ENCODE data around the gene PEX11A.

The PEX11A gene

DNA sequence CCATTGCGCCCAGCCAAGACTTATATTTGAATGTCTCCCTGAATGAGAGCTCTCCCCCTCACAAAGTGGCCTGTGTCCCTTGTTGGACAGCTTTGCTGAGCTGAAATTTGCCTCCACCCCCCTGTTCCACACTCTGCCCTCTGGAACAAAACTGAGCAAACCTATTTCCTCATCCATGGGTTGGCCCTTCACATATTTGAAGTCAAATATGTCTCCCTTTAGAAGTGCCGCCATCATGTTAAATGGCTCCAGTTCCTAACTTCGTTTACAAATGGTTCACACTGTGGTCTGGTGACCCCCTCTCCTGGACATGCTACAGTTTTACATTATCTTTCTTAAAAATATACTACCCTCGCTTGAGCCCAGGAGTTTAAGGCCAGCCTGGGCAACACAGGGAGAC, 16.0 kb downstream of the PEX11A start:
- no peak for DNase-seq

DNA sequence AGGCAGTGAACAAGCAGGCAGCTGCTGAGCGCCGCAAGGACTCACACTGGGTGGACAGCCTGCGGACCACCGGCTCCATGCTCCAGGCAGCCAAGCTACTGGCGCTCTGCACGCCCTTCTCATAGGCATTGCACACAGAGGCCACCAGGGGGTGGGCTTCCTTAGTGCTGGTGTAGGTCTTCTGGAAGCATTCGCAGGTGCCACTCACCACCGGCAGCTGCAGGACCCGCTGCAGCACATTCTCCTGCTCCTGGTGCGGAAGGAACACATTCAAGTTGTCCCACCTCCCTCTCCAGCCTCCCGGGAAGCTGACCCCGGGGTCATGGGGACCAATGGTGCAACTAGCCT, 17.4 kb downstream of the PEX11A start:
- no peak for DNase-seq

DNA sequence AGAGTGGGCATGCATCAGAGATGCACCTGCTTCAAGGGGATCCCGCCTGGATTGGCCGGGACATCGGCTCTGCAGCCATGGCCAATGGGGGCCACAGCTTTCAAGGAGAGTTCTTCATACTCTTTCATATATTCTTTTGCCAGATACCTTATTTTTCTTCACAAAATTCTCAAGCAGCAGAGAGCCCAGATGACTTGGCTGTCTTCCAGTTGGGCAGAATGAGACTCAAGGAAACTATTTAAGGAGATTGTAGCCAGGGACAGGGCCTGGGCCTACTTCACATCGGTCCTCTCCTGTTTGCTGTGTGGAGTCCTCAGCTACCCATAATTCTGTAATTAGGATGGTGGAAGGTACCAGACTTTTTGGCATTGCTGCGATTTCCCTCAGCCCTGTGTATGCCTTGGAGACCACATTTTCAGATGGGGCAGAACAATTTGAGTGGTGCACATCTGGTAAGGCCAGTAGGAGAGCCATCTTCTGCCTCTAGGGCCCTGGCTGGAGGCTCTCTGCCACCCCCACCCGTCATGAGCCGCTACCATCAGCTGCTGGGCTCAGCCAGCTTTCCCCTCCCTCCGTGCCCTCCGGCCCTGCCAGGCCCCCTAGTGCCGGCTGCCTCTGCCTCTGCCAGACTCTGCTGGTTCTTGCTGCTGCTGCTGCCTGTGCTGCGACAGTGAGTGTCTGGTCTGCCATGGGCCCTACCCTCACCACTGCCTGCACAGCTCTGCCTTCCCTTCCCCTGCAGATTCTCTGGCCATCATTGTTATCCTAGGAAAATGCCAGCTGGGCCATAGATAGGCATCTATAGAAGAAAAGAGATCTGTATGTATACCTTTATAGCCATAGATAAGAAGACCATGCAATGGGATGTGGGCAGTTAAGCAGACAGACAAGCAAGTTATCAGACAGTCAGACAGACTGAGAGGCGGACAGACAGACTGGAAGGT, 18.1 kb downstream of the PEX11A start:
- DNase-seq, result no peak

DNA sequence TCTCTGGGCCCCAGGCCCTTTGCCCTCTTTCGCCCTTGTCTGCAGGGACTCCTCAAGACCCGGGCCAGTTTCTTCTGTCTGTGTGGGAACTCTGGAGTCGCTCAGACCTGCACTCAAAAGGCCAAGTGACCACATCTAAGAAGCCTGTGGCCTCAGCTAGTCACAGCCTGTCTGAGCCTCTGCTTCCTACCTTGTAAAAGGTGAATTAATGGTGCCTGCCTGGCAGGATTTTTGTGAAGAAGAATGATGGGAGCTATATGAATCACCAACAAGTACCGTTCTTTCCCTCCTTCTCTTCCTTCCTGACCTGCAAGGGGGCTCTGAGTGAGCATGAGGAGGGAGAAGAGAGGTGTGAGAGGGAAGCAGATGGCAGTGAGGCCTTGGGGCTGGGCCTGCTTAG, 18.9 kb downstream of the PEX11A start:
- DNase-seq, result no peak

DNA sequence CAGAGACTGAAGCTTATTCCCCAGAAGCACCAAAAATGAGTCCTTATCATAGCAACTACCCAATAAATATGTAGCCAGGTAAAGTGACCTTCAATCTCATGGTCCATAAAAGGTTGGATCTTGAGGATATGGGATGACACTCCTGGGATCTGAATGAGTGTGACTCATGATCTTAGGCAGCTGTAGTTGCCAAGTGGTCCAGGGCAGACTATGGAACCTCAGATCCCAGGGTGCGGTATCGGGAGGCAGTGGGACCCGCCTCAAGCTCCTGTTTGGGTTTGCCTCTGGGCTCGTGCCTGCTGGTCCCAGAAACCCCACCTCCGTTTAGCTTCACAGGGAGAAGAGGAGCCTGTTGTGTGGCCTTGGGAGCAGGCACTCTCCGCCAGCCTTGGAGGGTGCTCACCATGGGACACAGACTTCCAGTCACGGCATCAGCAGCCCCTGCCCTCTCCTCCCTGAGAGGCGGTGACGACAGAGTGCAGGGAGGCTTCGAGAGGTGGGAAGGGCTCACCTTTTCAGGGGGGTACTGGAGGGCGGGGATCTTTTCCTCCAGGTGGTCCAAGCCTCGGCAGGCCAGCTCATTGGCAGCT, 19.5 kb downstream of the PEX11A start:
- no peak for DNase-seq

DNA sequence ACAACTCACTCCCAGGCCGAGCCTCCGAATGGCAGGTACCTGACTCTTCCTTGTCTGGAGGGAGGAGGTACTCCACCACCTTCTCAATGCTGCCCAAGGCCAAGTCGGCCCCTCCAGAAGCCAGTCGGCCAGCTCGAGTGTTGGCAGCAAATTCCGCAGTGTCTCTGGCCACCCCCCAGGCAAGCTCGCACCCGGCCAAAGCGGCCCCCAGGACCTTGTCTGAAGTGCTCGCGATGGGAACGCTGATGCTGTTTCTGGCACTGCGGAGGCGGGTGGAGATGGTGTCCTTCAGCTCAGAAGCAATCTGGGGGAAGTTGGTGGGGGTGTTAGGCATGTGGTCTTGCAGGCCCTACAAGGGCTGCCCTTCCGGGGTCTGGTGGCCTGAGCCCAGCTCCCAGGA, 20.6 kb downstream of the PEX11A start:
- no peak for DNase-seq

DNA sequence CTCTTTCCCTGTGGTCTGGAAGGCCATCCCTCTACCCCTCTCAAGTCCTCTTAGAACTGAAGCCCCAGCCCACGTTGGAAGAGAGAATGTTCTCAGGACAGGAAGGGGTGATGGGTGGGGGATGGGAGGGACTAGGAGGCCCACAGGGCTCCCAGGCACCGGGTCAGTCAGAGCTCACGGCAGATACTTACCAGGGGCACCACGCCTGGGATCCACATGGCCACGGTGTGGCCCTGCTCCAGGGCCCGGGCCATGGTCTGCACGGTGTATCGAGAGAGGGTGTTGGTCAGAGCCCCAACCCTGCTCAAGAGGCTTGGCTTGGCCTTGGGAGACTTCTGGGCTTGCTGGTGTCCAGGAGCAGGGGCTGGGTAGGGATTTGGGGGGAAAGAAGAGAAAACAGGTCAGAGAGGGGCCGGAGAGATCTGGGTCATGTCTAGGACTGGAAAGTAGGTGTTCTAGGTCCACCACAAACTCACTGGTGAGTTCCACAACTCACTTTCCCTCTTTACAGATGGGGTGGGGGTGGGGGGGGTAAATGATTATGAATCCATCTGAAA, 21.2 kb downstream of the PEX11A start:
- DNase-seq, result no peak

DNA sequence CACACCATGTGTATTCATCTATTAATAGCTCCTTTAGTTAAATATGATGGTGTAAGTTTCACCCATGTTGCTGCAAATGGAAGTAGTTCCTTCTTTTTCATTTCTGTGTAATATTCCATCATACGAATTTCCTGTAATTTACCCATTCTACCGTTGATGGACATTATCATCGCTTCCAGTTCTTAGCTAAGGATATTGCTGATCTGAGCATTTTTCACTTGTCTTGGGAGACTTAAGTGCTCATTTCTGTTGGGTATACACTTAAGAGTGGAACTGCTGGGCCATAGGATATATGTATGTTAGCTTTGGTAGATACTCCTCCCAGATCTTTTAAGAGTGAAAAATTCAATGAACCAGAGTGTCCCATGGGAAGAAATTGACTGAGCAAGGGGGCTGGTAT, 22.4 kb downstream of the PEX11A start:
- no peak for DNase-seq

DNA sequence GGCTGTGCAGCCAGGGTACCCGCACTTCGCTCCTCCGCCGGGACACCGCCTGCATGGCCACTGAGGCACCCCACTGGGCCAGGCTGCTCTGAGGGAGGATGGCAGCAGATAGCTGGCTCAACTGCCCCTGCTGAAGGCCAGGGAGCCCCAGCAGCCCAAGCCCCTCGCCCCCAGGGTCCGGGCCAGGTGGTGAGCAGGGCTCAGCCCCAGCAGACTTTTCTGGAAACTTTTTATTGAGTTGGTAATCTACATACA, 22.9 kb downstream of the PEX11A start:
- no peak for DNase-seq

DNA sequence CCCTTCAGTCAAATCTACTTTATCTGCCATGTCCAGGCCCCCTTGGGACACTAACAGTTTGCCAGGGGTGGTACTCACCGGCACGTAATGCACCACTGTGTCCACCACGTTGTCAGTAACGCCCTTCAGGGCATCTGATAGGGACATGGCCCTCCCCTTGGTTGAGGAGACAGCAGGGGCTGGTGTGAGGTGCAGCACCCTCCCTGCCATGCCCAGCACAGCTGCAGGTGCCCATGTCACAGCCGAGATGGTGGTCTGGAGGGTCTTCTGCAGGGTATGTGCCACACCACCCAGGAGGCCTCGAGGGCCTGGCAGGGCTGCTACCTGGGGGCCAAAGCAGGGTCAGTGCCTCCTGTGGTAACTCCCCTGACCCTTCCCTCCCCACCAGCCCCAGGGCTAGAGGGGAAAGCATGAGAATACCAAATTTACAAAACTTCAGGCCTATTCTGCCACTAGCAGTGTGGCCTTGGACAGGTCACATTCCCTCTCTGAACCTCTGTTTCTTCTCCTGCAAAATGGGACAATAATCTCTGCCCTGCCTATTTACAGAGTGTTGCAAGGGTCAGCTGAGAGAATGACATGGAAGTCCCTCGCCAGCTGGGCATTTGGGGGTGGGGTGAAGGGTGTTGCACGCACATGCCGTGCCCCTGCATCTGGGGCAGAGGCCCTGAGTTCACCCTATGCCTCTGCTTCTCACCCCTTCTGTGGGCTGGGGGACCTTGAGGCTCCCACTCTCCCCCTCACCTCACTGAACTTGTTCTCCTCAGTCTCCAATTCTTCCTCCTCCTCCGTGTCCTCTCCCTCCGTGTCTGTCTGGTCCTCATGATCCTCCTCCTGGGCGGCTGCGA, 23.5 kb downstream of the PEX11A start:
- no peak for DNase-seq

DNA sequence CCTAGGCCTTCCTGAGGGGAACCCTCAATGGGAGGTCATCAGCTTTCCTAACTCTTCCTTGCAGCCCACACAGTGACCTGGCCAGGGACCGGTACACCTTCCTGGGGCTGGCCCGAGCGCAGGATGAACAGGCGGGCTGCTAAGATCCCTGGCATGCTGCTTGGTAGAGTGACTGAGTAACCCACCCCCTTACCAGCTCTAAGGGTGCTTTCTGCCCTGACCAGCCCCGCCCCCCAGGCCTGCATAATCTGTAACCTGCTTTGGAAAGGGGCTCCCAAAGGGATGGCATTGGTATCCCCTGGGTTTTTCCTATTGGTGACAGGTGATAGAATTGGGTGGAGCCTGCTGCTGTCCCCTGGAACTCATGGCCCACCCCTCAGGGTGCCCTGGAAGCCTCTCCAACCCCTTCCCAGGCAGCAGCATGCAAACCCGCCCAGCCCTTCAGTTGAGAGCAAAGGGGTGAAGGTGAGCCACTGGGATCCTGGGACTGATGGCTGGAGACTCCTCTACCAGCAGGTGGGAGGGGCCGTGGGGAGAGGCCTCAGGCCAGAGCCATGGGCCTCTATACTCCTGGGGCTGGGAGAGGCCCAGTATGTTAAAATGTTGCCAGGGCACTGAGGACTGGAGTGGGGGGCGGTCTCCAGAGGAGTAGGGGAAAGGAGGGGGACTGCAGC, 24.2 kb downstream of the PEX11A start:
- DNase-seq, result no peak

DNA sequence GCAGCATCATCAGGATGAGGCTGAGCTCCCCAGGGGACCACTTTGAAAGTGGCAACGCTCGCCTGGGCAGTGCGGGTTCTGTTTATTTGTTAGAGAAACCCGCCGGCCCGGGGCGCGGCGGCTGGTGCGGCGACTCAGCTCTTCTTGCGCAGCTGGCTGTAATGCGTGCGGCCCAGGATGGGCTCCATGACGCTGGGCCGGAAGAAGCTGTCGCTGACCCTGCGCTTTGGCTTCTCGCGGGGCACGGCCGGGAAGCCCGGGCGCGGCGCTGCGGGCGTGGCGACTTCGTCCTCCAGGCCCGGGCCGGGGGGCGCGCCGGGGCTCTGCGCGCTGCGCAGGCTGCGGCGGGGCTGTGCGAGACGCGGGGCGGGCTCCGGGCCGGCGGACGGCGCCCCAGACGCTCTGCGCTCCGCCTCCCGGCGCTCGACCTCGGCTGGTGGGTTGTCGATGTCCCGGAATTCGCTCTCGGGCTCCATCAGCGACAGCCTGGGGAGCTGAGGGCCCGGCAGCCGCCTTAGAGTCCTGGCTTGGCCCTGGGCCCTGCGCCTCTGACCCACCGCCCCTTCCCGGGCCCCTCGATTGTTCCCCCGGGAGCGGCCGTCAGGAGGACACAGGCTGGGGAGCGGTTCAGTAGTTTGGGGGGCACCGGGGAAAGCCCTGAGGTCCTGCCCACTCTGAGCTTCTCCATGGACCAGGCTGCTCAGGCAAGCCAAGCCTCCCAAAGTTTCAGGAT, 24.9 kb downstream of the PEX11A start:
- DNase-seq, result no peak

DNA sequence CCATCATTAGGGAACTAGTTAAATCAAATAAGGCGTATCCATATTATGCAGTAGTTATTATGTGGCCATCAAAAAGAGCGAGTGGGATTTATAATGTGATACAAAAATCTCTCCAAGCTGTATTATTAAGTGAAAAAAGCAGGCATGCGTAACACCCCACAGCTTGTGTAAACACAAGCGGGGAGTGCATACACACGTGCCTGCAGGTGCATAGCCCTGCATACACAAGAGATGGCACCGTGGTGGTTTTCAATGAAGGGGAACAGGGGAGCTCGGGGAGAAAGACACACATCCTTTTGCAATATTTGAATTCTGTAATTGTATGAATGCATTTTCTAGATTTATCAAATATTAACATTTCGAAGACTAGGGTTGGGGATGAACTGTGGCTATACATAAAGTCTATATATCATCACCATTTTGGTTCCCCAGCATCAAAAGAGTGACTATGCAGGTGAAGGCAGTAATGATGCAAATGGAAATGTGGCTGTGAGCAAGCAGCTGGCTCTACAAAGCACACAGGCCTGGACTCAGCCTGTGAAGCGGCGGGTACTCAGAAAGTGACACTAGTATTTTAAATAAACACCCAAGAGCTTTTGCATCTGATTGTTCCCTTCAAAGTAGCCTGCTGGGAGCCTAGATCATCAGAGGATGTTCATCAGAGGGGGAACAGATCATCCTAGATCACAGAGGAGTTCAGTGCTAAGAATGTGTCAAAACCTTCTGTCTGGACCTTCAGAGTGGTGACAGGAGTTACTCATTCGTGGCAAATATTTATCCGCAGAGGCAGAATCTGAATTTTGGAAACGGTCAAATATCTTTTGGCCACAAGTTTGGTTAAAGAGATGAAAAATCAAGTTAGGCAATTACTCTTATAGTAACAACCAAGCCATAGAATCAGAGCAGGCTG, 25.9 kb downstream of the PEX11A start:
- DNase-seq, result no peak

DNA sequence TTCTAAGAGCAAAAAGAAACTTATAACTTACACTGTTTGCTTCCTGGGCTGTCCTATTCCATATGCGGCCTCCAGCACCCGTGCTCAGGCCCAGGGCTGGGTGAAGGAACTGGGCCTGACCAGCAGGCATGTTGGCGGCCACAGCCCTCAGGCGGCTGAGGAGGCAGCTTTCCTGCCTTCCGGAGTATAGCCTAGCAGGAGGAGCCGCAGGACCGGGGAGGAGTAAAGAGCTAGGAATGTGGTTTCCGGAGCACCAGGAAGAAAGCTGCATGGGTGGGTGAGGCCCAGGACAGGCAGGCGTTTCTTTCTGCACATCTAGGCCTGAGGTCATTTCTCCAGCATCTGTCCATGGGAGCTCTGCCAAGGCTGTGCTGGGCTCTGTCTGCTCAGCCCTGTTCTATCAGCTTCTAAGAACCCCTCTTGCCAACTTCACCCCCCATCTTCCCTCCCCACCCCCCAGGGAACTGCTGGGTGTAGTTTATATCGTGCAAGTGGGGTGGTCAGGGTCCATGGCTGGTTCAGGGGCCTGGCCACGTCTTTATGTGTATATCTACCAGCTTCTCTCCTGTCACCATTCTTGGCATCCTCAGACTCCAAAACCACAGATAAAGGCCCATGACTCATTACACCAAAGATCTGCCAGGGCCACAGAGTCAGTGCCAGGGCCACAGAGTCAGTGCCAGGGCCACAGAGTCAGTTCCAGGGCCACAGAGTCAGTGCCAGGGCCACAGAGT, 27.5 kb downstream of the PEX11A start:
- DNase-seq, result no peak

DNA sequence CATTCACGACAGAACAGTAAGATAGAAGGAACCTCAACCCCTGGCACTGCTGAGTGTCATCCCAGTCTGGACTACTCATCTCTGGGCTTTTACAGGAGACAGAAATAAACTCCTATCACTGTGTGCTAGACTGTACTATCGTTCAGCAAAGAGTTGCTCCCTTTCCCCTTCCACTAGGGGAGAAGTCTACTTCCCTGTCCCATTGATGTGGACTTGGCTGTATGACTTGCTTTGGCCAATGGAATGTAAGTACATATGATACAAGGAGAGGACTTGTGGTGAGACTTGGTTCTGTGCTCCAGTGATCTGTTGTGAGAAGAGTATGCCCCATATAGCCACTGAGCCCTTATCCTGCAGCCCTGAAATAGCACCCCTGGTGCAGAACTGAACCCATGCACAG, 30.0 kb downstream of the PEX11A start:
- no peak for DNase-seq

DNA sequence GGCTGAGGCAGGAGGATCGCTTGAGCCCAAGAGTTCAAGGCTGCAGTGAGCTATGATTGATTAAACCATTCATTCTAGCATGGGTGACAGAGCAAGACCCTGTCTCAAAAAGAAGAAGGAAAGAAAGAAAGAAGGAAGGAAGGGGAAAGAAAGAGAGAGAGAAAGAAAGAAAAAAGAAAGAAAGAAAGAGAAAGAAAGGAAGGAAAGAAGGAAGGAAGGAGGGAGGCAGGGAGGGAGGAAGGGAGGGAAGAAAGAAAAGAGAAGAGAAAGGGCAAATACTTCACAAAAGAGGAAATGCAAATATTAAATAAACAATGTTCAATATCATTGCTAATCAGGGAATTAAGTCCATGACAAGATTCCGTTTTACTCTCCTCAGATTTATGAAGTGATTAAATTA, 31.3 kb downstream of the PEX11A start:
- no peak for DNase-seq

DNA sequence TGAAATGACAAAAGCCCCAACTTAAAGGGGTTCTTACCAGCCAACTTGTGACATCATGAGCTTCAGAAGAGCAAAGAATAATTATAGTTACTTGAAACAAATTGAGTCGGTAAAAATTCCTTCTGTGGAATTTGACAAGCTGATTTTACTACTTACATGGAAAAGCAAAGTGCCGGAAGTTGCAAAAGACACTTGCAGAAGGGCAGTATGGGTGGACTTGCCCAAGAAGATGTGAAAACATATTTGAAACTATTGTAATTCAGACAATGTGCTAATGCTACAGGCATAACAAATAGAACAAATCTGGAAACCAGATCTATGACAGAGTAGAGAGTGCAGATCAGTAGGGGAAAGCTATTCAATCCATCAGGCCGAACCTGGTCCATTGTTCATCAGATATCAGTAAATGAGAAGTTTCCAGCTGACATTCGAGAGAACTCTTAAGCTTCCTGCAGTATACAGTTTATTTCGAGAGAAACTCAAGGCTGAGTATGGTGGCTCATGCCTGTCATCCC, 32.8 kb downstream of the PEX11A start:
- no peak for DNase-seq

DNA sequence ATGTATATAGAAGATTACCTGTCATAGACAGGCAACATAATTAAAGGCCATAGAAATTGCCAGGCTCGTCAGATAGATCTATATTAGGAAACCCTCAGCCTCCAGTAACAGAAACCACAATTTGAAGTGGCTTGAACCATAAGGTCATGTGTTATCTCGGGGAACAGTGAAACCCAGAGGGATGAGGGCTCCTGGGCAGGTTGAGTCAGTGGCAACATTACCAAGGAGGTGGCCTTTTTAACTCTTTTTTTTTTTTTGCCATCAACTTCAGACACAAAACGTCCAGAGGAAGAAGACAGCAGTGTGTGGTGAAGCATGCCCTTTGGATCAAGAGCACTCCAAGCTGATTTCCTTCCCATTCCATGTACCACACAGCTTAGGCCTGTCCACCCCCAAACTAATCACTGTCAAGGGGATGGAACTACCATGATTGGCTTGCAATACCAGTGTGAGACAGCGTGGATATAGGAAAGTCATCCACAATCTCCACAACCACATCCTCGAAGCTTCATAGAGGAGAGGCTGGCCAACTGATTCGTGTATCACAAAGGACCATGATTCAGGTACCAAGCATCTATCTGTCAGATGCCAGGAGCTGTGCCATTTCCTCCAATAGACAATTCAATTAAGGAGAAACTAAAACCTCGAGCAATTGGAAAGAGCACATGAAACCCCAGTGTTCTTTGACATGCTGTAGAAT, 34.3 kb downstream of the PEX11A start:
- no peak for DNase-seq

All from activated effector memory CD4-positive, alpha-beta T cell treated with Interleukin-2 at 50 U/mL for 16 hours (primary cell).